Measurements from ENCODE around the gene NCR1. TPM values are rescaled to one million over a fixed set of nuclear protein-coding genes. Genes with fewer than 3 reads are reported as not detected.
"Not testable (repeated sequence)": the region's sequence is repeated elsewhere in the genome, so short reads cannot be mapped to it uniquely, and the experiment has no call there.

Gene NCR1
- total RNA-seq, 1 experiment from 2014 or later = not detected

- peak; percentile 61 for DNase-seq
- not testable (repeated sequence) for H3K9me3 ChIP-seq, H3K4me3 ChIP-seq, H3K27me3 ChIP-seq, H3K36me3 ChIP-seq
These were observed 4.8 kb upstream of the NCR1 start for GRCh38 chr19:54901153-54901552.

GRCh38 chr19:54902061-54902460 is 3.9 kb upstream of the NCR1 start:
- DNase-seq = no peak
- no peak overlapping the region for H3K4me3 ChIP-seq

GRCh38 chr19:54903303-54903702 is 2.6 kb upstream of the NCR1 start:
- Histone ChIP-seq H3K27me3 (no peaks in the 10 kb centered on the region), H3K9me3 (no peaks in the 10 kb centered on the region), H3K4me3 (no peak overlapping the region), H3K36me3 (no peaks in the 10 kb centered on the region)
- no peak for DNase-seq

More at GRCh38 chr19:54902061-54902460, 3.9 kb upstream of the NCR1 start:
- Histone ChIP-seq H3K27me3 (no peaks in the 10 kb centered on the region), H3K36me3 (no peaks in the 10 kb centered on the region), H3K9me3 (no peaks in the 10 kb centered on the region)

GRCh38 chr19:54904261-54904660 is 1.7 kb upstream of the NCR1 start:
- not testable (repeated sequence) for H3K27me3 ChIP-seq, H3K36me3 ChIP-seq, H3K9me3 ChIP-seq, H3K4me3 ChIP-seq, DNase-seq

GRCh38 chr19:54905421-54905802 is 536 bp upstream of the NCR1 start:
- Histone ChIP-seq H3K4me3 (no peak overlapping the region), H3K9me3 (no peaks in the 10 kb centered on the region), H3K36me3 (no peaks in the 10 kb centered on the region), H3K27me3 (no peaks in the 10 kb centered on the region)
- DNase-seq = no peak

- Histone ChIP-seq H3K4me3 (no peak overlapping the region), H3K27me3 (no peaks in the 10 kb centered on the region), H3K36me3 (no peaks in the 10 kb centered on the region), H3K9me3 (no peaks in the 10 kb centered on the region)
- no peak for DNase-seq
These were observed 871 bp downstream of the NCR1 start for GRCh38 chr19:54906819-54907218.

- not testable (repeated sequence) for H3K4me3 ChIP-seq, H3K27me3 ChIP-seq, H3K9me3 ChIP-seq, H3K36me3 ChIP-seq, DNase-seq
These were observed 2.0 kb downstream of the NCR1 start for GRCh38 chr19:54907899-54908298.

GRCh38 chr19:54916822-54917221 is 10.9 kb downstream of the NCR1 start:
- Histone ChIP-seq H3K27me3 (no peaks in the 10 kb centered on the region), H3K4me3 (no peak overlapping the region), H3K9me3 (no peaks in the 10 kb centered on the region), H3K36me3 (no peaks in the 10 kb centered on the region)
- no peak for DNase-seq

- DNase-seq = no peak
- Histone ChIP-seq H3K36me3 (no peaks in the 10 kb centered on the region), H3K27me3 (no peaks in the 10 kb centered on the region), H3K4me3 (no peak overlapping the region), H3K9me3 (no peaks in the 10 kb centered on the region)
These were observed 12.6 kb downstream of the NCR1 start for GRCh38 chr19:54918499-54918898.

GRCh38 chr19:54919646-54920563 is 14.0 kb downstream of the NCR1 start:
- not testable (repeated sequence) for H3K36me3 ChIP-seq, H3K4me3 ChIP-seq, H3K9me3 ChIP-seq, H3K27me3 ChIP-seq
- DNase-seq = peak; percentile 26

- H3K27me3 ChIP-seq = no peaks in the 10 kb centered on the region
- H3K9me3 ChIP-seq = peaks cover 5% of the 10 kb centered on the region; the same call in 1 of the 2 replicates
- DNase-seq = no peak
- H3K36me3 ChIP-seq = no peaks in the 10 kb centered on the region
- H3K4me3 ChIP-seq = no peak overlapping the region
These were observed 15.1 kb downstream of the NCR1 start for GRCh38 chr19:54921082-54921481.

GRCh38 chr19:54923276-54923675 is 17.3 kb downstream of the NCR1 start:
- Histone ChIP-seq H3K27me3 (no peaks in the 10 kb centered on the region), H3K9me3 (peaks cover 14% of the 10 kb centered on the region), H3K36me3 (no peaks in the 10 kb centered on the region), H3K4me3 (no peak overlapping the region)
- DNase-seq = no peak

- no peak for DNase-seq
- H3K27me3 ChIP-seq = no peaks in the 10 kb centered on the region
- peaks cover 27% of the 10 kb centered on the region for H3K9me3 ChIP-seq
- no peaks in the 10 kb centered on the region for H3K36me3 ChIP-seq
- H3K4me3 ChIP-seq = no peak overlapping the region
These were observed 22.4 kb downstream of the NCR1 start for GRCh38 chr19:54928299-54928698.

- Histone ChIP-seq H3K36me3 (no peaks in the 10 kb centered on the region), H3K9me3 (no peaks in the 10 kb centered on the region)
These were observed 32.0 kb downstream of the NCR1 start for GRCh38 chr19:54937926-54938325.

GRCh38 chr19:54938906-54939305 is 33.0 kb downstream of the NCR1 start:
- no peak for DNase-seq
- no peak overlapping the region for H3K4me3 ChIP-seq
- H3K36me3 ChIP-seq = no peaks in the 10 kb centered on the region
- H3K9me3 ChIP-seq = no peaks in the 10 kb centered on the region
- peaks cover 2% of the 10 kb centered on the region for H3K27me3 ChIP-seq

More at GRCh38 chr19:54937926-54938325, 32.0 kb downstream of the NCR1 start:
- no peak for DNase-seq
- Histone ChIP-seq H3K27me3 (peaks cover 2% of the 10 kb centered on the region), H3K4me3 (no peak overlapping the region)

GRCh38 chr19:54939538-54939937 is 33.6 kb downstream of the NCR1 start:
- not testable (repeated sequence) for H3K4me3 ChIP-seq, H3K36me3 ChIP-seq, H3K9me3 ChIP-seq, DNase-seq, H3K27me3 ChIP-seq

GRCh38 chr19:54943772-54944361 is 37.9 kb downstream of the NCR1 start:
- H3K27me3 ChIP-seq, H3K9me3 ChIP-seq, DNase-seq, H3K36me3 ChIP-seq, H3K4me3 ChIP-seq: not testable (repeated sequence)

GRCh38 chr19:54947381-54947780 is 41.4 kb downstream of the NCR1 start, which contains the start of gene NLRP7:
Gene NLRP7, minus strand, starts transcription at chr19:54947530.
- Histone ChIP-seq H3K27me3 (no peaks in the 10 kb centered on the region), H3K36me3 (no peaks in the 10 kb centered on the region), H3K9me3 (no peaks in the 10 kb centered on the region), H3K4me3 (no peak within 1 kb of the TSS)
- DNase-seq = no peak

All from MG63 (cell line).